ENCODE measurements around the gene NTM.

The NTM gene

GRCh38 chr11:132075447-132075846 is 705.0 kb downstream of the NTM start:
- no peak for DNase-seq (ENCODE audit: low read depth)

GRCh38 chr11:132077416-132077815 is 707.0 kb downstream of the NTM start:
- DNase-seq (ENCODE audit: low read depth), result no peak

DNA sequence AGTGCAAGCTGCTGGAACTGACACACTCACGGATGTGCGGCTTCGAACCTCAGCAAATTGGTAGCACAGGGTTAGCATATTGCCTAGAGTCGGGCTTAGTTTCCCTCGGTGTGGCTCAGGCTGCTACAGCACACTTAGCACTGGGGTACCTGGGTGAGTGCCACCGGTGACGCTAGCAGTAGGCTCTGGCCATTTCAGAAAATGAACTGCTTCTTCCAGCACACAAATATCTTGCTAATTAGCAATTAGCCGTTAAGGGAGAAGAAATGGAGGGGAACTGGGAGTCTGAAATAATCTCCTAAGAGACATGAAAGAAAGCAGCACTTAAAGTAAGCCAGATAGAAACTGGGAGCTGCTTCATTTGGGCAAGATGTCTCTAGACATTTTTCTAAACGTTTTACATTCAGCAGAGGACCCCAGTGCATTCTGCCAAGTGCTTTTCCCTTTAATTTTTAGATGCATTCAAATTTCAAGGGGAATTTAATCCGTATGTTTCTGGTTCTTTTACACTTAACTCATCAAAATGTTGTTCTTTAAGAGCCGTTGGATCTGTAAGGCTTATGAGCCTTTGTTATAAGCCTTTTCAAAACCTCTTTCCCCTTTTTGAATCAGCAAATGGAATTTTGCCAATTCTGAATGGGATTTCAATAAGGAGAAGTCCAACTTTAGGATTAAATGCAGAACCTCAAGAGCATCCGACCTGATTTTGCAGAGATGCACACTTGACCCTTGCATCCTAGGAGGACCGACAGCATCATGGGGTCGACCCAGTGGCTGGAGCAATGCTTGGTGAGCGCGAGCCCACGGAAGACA is 708.1 kb downstream of the NTM start:
- DNase-seq (ENCODE audit: low read depth), result no peak

DNA sequence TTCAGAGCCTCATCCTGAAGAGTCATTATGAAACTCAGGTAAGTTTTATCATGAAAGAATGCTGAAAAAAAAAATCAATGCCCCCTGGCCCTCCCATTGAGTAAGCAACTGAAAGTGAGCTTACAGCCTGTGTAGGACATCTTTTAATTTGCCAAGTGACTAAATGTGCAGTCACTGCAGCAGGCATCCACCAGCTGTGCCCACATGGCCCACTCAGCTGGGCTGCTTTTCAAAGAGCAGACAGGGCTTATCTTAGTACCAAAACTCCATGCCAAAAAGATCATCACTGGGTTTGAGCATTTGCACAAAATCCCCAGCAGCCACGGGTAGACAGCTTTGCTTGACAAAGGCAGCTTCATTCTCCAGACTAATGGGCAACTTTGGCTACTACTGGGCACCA is 709.7 kb downstream of the NTM start:
- no peak for DNase-seq (ENCODE audit: low read depth)

GRCh38 chr11:132082566-132082965 is 712.2 kb downstream of the NTM start:
- DNase-seq (ENCODE audit: low read depth), result no peak

GRCh38 chr11:132084433-132084832 is 714.0 kb downstream of the NTM start:
- DNase-seq (ENCODE audit: low read depth), result no peak

DNA sequence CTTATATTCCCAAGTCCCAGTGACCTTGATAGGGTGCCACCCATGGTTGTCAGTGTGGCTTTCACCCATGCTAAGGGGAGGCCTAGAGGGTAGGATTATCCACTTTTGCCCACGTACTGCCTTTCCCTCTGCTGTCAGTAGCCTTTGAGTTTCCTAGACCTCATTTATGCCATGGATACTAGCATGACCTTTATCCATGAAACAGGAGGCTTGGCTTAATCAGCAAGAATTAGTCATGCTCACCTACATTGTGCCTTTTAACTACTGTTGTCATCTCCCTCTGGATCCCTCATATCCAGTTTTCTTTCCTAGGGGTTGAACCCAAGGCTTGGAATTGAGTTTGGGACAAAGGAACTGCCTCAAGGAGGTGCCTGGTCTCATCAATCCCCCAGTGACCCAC is 716.7 kb downstream of the NTM start:
- DNase-seq (ENCODE audit: low read depth), result no peak

- no peak for DNase-seq (ENCODE audit: low read depth)
Observed at GRCh38 chr11:132088551-132088950, 718.1 kb downstream of the NTM start.

DNA sequence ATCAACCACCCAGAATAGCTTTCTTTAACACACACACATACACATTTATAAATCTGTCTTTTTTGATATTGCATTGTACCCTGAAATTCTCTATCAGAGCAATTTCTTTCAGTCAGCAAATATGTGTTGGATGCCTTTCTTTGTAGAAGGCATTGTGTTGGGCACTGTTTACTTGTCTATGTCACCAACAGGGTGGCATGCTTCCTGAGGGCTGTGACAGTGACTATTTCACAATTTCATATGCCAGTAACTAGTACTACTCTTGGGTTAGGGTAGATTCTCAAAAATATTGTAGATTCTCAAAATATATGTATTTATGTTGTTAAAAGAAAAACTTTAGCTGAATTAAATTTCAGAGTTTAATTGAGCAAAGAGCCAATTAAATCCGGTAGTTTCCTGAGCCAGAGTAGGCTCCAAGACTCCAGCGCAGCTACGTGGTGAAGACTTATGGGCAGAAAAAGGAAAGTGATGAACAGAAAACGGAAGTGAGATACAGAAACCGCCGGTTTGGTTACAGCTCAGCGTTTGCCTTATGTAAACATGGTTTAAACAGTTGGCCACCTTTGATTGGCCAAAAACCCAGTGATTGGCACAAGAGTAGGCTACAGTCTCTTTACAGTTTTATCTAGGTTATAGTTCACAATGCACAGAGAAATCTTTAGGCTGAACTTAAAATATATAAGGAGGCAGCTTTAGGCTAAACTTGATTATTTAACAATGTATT is 723.3 kb downstream of the NTM start:
- no peak for DNase-seq (ENCODE audit: low read depth)

DNA sequence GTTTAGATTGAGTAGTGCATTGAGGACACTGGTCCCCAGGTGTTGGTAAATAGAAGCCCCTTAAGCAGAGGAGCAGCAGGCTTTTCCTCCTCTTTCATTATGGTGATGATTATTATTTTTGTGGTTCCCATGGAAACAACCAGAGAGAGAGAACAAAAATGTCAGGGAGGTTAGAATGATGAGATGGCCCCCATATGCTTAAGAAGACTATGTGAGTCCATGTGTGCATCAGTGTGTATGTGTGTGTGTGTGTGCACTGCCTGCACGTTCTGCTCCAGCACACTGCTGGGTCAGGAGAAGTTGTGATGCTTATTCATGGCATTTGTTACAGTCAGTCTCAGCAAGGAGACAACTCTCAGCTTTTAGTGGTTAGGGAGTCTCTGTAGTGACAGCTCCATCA is 724.2 kb downstream of the NTM start:
- DNase-seq (ENCODE audit: low read depth), result no peak

DNA sequence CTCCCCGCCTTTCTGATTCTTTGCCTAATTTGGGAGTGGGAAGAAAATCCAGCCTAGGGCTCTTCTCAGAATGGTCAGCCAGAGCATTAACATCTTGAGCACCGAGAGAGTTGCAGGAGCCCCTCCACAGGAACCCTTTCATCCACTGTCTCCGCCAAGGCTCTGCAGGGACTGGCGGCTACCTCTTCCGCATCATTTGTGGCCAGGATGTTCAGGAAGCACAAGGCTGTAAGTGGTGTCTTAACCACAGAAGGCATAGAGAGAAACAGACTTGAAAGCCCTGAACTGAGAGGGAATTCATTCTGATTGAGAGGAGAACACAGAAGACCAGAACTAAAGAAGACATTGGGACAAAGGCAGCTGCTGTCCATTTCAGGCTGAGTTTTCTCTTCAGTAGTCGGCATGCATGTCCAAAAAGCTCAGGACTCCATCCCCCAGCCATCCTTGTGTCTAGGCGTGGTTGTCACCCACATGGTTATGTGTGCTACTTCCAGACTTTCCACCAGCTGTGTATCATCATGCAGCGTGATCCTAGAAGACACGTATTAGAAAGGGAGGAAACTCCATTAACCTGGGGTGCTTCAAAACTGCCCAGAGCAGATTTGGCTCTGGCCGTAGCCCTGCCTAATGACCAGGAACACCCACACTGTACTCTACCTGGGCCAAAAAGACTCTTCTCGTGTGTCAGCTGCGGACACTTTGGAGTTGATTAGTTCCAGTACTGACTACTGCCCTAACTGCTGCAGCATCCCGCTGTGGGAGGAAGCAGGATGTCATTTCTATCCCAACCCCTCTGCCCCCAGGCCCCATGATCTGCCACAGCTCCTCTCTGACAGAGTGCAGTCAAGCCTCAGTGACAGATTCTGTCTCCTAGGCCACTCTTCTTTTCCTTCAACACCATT is 725.1 kb downstream of the NTM start:
- no peak for DNase-seq (ENCODE audit: low read depth)

GRCh38 chr11:132096132-132096825 is 725.9 kb downstream of the NTM start:
- DNase-seq (ENCODE audit: low read depth), result no peak

GRCh38 chr11:132099692-132100091 is 729.3 kb downstream of the NTM start:
- DNase-seq (ENCODE audit: low read depth), result no peak

GRCh38 chr11:132100583-132100982 is 730.2 kb downstream of the NTM start:
- no peak for DNase-seq (ENCODE audit: low read depth)

- DNase-seq (ENCODE audit: low read depth), result no peak
Observed at GRCh38 chr11:132101881-132102280, 731.5 kb downstream of the NTM start.

DNA sequence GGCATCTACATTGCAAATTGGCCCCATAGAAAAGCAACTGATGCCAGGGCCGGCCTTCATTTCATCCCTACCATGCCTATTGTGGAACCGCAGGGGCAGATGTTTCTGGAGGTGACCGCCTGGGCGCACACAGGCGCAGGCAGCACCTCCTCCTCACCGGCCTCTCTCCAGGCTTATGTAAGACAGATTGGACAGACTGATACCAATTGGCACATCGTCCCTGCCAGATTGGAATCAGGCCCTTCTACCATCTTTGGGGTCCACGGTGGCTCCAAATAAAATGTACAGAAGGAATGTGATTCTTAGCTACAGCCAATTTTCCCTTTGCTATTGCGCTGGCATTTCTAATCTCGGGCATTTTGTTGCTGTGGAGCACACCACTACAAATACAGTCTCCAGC is 732.6 kb downstream of the NTM start:
- DNase-seq (ENCODE audit: low read depth), result no peak

GRCh38 chr11:132106096-132106982 is 735.9 kb downstream of the NTM start:
- no peak for DNase-seq (ENCODE audit: low read depth)

DNA sequence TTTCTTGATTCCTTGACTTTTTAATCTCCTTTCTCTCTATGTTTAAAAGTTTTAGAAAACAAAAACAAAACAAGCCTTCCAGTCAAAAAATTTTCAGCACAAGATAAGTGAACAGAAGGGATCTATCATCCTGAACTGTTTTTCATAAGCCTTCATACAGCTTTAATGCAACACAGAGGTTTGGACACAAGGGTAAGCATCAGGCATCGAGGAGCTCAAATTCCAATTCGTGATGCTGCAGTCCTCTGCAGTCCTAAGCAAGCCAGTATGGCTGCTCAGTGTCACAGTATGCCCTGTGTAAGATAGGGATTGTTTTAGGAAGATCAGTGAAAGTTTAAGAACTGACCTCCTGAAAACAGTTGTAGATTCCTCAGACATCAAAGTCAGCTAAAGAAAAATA is 740.9 kb downstream of the NTM start:
- DNase-seq (ENCODE audit: low read depth), result no peak

- peak; percentile 53 for DNase-seq (ENCODE audit: low read depth)
Observed at GRCh38 chr11:132111838-132112237, 741.4 kb downstream of the NTM start.

DNA sequence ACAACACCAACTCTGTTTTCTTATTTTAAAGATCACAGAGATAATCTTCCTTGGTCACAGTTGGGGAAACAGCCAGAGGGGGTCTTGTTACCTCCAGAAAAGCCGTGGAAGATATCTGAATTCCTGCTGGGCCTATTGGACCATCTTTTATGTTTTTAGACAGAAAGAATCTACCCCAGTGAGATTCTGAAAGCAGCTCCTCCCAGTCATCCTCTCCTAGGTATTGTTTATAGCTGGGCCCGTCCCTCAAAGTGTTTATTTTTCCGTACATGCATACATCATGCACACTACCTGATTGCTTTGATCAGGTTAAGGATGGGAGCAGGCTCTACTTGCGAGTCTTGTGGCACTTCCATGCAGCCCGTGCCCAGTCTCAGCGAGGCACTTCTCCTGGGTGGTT is 742.4 kb downstream of the NTM start:
- no peak for DNase-seq (ENCODE audit: low read depth)

GRCh38 chr11:132114185-132114584 is 743.8 kb downstream of the NTM start:
- no peak for DNase-seq (ENCODE audit: low read depth)
